Trophoblast cell (in vitro differentiated cells and primary cell): ENCODE measurements around the gene KIF5C.
A peak's percentile ranks its signal among the peaks of the same experiment; 100 is the strongest.

Source experiments
- DNase-seq, 2 donors: peaks; one replicate each; pipeline ENCODE4 v3.0.0-alpha.2; 2016
- H2AFZ ChIP-seq: 2 replicates; pipeline ENCODE4 v1.6.1; 2013; ENCODE audit warnings: low read length, moderate library complexity, mild to moderate bottlenecking; ENCODE audit not compliant: insufficient read depth, poor library complexity
- H2AK5ac ChIP-seq: 2 replicates; pipeline ENCODE4 v1.6.1; 2013; ENCODE audit warnings: mild to moderate bottlenecking, low read length
- H2BK120ac ChIP-seq: 2 replicates; pipeline ENCODE4 v1.6.1; 2013; ENCODE audit warnings: low read length, mild to moderate bottlenecking, moderate library complexity; ENCODE audit not compliant: insufficient read depth, poor library complexity
- H2BK12ac ChIP-seq: 2 replicates; pipeline ENCODE4 v1.6.1; 2013; ENCODE audit warnings: mild to moderate bottlenecking, low read length, moderate library complexity
- H2BK5ac ChIP-seq: 2 replicates; pipeline ENCODE4 v1.6.1; 2013; ENCODE audit warnings: low read length, low read depth, moderate library complexity, mild to moderate bottlenecking; ENCODE audit not compliant: poor library complexity
- H3K14ac ChIP-seq: 2 replicates; pipeline ENCODE4 v1.6.1; 2013; ENCODE audit warnings: mild to moderate bottlenecking, low read length
- H3K18ac ChIP-seq: 2 replicates; pipeline ENCODE4 v1.6.1; 2013; ENCODE audit warnings: mild to moderate bottlenecking, low read length
- H3K23ac ChIP-seq: 2 replicates; pipeline ENCODE4 v1.6.1; 2013; ENCODE audit warnings: low read length
- H3K27ac ChIP-seq: 2 replicates; pipeline ENCODE4 v1.5.1; 2013; ENCODE audit warnings: low read depth, mild to moderate bottlenecking, inconsistent platforms, low read length, moderate library complexity
- H3K27me3 ChIP-seq: 2 replicates; pipeline ENCODE4 v1.6.1; 2013; ENCODE audit warnings: inconsistent platforms, mild to moderate bottlenecking, low read length, moderate library complexity; ENCODE audit not compliant: insufficient read depth
- H3K36me3 ChIP-seq, 2 experiments: 1 replicate in 1 of 2; 2 replicates in 1 of 2; pipeline ENCODE4 v1.6.1; 2013; ENCODE audit warnings: low read length in 2 of 2, mild to moderate bottlenecking in 2 of 2, moderate library complexity in 1 of 2; ENCODE audit not compliant: insufficient read depth in 2 of 2, control insufficient read depth in 1 of 2
- H3K4ac ChIP-seq: 2 replicates; pipeline ENCODE4 v1.6.1; 2013; ENCODE audit warnings: low read depth, mild to moderate bottlenecking, low read length, moderate library complexity
- H3K4me1 ChIP-seq, 2 experiments: 1 replicate in 1 of 2; 2 replicates in 1 of 2; pipeline ENCODE4 v1.6.1; 2013; ENCODE audit warnings: low read length in 2 of 2, mild to moderate bottlenecking in 2 of 2, moderate library complexity in 1 of 2; ENCODE audit not compliant: insufficient read depth in 2 of 2, control insufficient read depth in 1 of 2
- H3K4me2 ChIP-seq: 2 replicates; pipeline ENCODE4 v1.6.1; 2013; ENCODE audit warnings: inconsistent platforms, mild to moderate bottlenecking, low read length, moderate library complexity
- H3K4me3 ChIP-seq: 2 replicates; pipeline ENCODE4 v1.5.1; 2013; ENCODE audit warnings: mild to moderate bottlenecking, low read depth, low read length, inconsistent platforms
- H3K79me1 ChIP-seq: one replicate; pipeline ENCODE4 v1.6.1; 2013; ENCODE audit warnings: low read length
- H3K79me2 ChIP-seq: 2 replicates; pipeline ENCODE4 v1.6.1; 2013; ENCODE audit warnings: low read length, mild to moderate bottlenecking; ENCODE audit not compliant: control insufficient read depth, insufficient read depth, poor library complexity
- H3K9ac ChIP-seq: 2 replicates; pipeline ENCODE4 v1.6.1; 2013; ENCODE audit warnings: mild to moderate bottlenecking, low read length
- H3K9me3 ChIP-seq: 2 replicates; pipeline ENCODE4 v1.6.1; 2013; ENCODE audit warnings: low read depth, mild to moderate bottlenecking, control low read depth, inconsistent platforms, low read length; ENCODE audit not compliant: insufficient read depth
- H4K12ac ChIP-seq: 2 replicates; pipeline ENCODE4 v1.6.1; 2013; ENCODE audit warnings: low read depth, mild to moderate bottlenecking, low read length, moderate library complexity
- H4K8ac ChIP-seq: 2 replicates; pipeline ENCODE4 v1.6.1; 2013; ENCODE audit warnings: low read depth, mild to moderate bottlenecking, low read length, moderate library complexity
- H4K91ac ChIP-seq: one replicate; pipeline ENCODE4 v1.6.1; 2013; ENCODE audit warnings: low read depth, mild to moderate bottlenecking, low read length, moderate library complexity
- WGBS: extraction: QIAGEN DNeasy Blood & Tissue Kit; methylation state at CpG from one replicate; pipeline ENCODE4 v1.1.7; 2013; ENCODE audit warnings: missing lambda C conversion rate; ENCODE audit not compliant: insufficient read length, insufficient coverage; ENCODE audit errors: extremely low coverage; 5-methylcytosine and 5-hydroxymethylcytosine counted together

Gene KIF5C

GRCh38 chr2:149001496-149001895, 126.5 kb downstream of the KIF5C start:
- Histone ChIP-seq H2BK12ac (no peak overlapping the region), H4K12ac (no peak overlapping the region), H2BK120ac (no peak overlapping the region), H3K4me2 (no peak overlapping the region), H2AFZ (no peak overlapping the region), H3K9ac (no peak overlapping the region), H3K4me3 (no peak overlapping the region), H3K4ac (no peak overlapping the region), H3K27me3 (no peaks in the 10 kb centered on the region), H3K79me1 (peaks cover 2% of the 10 kb centered on the region), H3K9me3 (peaks cover 15% of the 10 kb centered on the region), H4K91ac (no peak overlapping the region), H3K79me2 (no peaks in the 10 kb centered on the region), H3K14ac (no peak overlapping the region), H2BK5ac (no peak overlapping the region), H2AK5ac (no peak overlapping the region), H3K36me3 (peaks cover 3 to 5% of the 10 kb centered on the region in 2 experiments), H3K4me1 (peaks cover 5 to 7% of the 10 kb centered on the region in 2 experiments), H4K8ac (no peak overlapping the region), H3K18ac (no peak overlapping the region), H3K23ac (no peak overlapping the region), H3K27ac (no peak overlapping the region)
- WGBS = no CpG with 5 or more reads among the region's 7 CpGs
- DNase-seq = no peak

GRCh38 chr2:149002378-149002890, 127.4 kb downstream of the KIF5C start:
- H3K4me3 ChIP-seq = peak overlapping the region; percentile 32
- H2BK5ac ChIP-seq = no peak overlapping the region
- H3K4ac ChIP-seq = no peak overlapping the region
- H4K12ac ChIP-seq = no peak overlapping the region
- 100% methylated on average over 3 of the region's 14 CpGs for WGBS
- peaks cover 5 to 9% of the 10 kb centered on the region in 2 experiments for H3K4me1 ChIP-seq
- no peak overlapping the region for H2BK12ac ChIP-seq
- H2AK5ac ChIP-seq = no peak overlapping the region
- peak overlapping the region; percentile 24 for H3K23ac ChIP-seq
- no peak overlapping the region for H4K8ac ChIP-seq
- no peak overlapping the region for H3K27ac ChIP-seq
- H3K14ac ChIP-seq = no peak overlapping the region
- no peak overlapping the region for H2BK120ac ChIP-seq
- H3K79me1 ChIP-seq = peaks cover 2% of the 10 kb centered on the region
- peaks cover 3 to 5% of the 10 kb centered on the region in 2 experiments for H3K36me3 ChIP-seq
- H2AFZ ChIP-seq = no peak overlapping the region
- H3K9ac ChIP-seq = no peak overlapping the region
- no peaks in the 10 kb centered on the region for H3K79me2 ChIP-seq
- H4K91ac ChIP-seq = no peak overlapping the region
- H3K9me3 ChIP-seq = peaks cover 15% of the 10 kb centered on the region
- no peaks in the 10 kb centered on the region for H3K27me3 ChIP-seq
- no peak overlapping the region for H3K18ac ChIP-seq
- H3K4me2 ChIP-seq = no peak overlapping the region
- peak in 1 of 2 donors; percentile 21 for DNase-seq

- Histone ChIP-seq H3K27ac (no peak overlapping the region), H3K9ac (no peak overlapping the region), H2BK120ac (no peak overlapping the region), H3K79me1 (peaks cover 2% of the 10 kb centered on the region), H3K36me3 (peaks cover 3 to 5% of the 10 kb centered on the region in 2 experiments), H3K4me1 (peaks cover 5 to 9% of the 10 kb centered on the region in 2 experiments), H4K12ac (no peak overlapping the region), H3K18ac (no peak overlapping the region), H4K91ac (no peak overlapping the region), H3K27me3 (no peaks in the 10 kb centered on the region), H2AK5ac (no peak overlapping the region), H2BK12ac (no peak overlapping the region), H3K4ac (no peak overlapping the region), H2BK5ac (no peak overlapping the region), H2AFZ (no peak overlapping the region), H3K14ac (no peak overlapping the region), H3K23ac (no peak overlapping the region), H4K8ac (no peak overlapping the region), H3K9me3 (peaks cover 15% of the 10 kb centered on the region), H3K4me2 (no peak overlapping the region), H3K4me3 (no peak overlapping the region), H3K79me2 (no peaks in the 10 kb centered on the region)
- WGBS = no CpG with 5 or more reads among the region's 31 CpGs
- DNase-seq = no peak
These were observed 128.1 kb downstream of the KIF5C start for GRCh38 chr2:149002891-149003740.

GRCh38 chr2:149004836-149005235, 129.8 kb downstream of the KIF5C start:
- H3K9ac ChIP-seq = no peak overlapping the region
- H3K79me2 ChIP-seq = no peaks in the 10 kb centered on the region
- no peak overlapping the region for H2AFZ ChIP-seq
- no peak overlapping the region for H4K8ac ChIP-seq
- H2BK5ac ChIP-seq = no peak overlapping the region
- peaks cover 3 to 5% of the 10 kb centered on the region in 2 experiments for H3K36me3 ChIP-seq
- H3K4me1 ChIP-seq = peaks cover 5 to 9% of the 10 kb centered on the region in 2 experiments
- no peak overlapping the region for H3K27ac ChIP-seq
- H3K79me1 ChIP-seq = peaks cover 2% of the 10 kb centered on the region
- H4K12ac ChIP-seq = no peak overlapping the region
- WGBS = no CpG with 5 or more reads among the region's 3 CpGs
- no peak overlapping the region for H2AK5ac ChIP-seq
- no peaks in the 10 kb centered on the region for H3K27me3 ChIP-seq
- H3K4me2 ChIP-seq = no peak overlapping the region
- H3K23ac ChIP-seq = no peak overlapping the region
- H3K4me3 ChIP-seq = no peak overlapping the region
- peaks cover 15% of the 10 kb centered on the region for H3K9me3 ChIP-seq
- no peak overlapping the region for H3K4ac ChIP-seq
- H2BK12ac ChIP-seq = no peak overlapping the region
- no peak overlapping the region for H2BK120ac ChIP-seq
- no peak overlapping the region for H3K14ac ChIP-seq
- H4K91ac ChIP-seq = no peak overlapping the region
- H3K18ac ChIP-seq = no peak overlapping the region
- peak in 1 of 2 donors; percentile 15 for DNase-seq
